GM12874 (cell line): Measurements from ENCODE around the gene TMEM201.

Experiments
- TF ChIP-seq, protein P1 (sequence below): IDR thresholded peaks from 2 replicates; pipeline ENCODE4 v1.5.1; 2011; ENCODE audit warnings: low read depth, mild to moderate bottlenecking, control low read depth, low read length, moderate library complexity; ENCODE audit not compliant: insufficient read depth

Gene TMEM201

DNA sequence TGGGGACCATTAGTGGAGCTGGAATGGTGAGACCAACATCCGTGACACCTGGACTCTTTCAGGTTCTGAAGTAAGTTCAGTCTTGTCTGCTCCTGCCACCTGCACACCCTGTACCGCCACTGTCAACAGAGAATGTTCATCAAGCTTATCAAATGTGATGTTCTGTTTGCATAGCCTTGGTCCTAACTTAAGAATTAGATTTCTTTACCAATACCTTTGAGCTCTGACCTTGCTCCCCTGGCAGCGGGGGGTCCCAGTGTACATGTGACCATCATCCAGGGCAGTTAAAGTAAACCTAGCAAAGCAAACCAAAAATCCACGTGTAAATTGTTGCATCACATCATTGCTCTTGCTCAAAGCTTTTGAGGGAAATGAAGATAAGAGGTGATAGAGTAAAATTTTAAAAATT lies 35.0 kb upstream of the TMEM201 start:
- TF ChIP-seq, protein P1, sequence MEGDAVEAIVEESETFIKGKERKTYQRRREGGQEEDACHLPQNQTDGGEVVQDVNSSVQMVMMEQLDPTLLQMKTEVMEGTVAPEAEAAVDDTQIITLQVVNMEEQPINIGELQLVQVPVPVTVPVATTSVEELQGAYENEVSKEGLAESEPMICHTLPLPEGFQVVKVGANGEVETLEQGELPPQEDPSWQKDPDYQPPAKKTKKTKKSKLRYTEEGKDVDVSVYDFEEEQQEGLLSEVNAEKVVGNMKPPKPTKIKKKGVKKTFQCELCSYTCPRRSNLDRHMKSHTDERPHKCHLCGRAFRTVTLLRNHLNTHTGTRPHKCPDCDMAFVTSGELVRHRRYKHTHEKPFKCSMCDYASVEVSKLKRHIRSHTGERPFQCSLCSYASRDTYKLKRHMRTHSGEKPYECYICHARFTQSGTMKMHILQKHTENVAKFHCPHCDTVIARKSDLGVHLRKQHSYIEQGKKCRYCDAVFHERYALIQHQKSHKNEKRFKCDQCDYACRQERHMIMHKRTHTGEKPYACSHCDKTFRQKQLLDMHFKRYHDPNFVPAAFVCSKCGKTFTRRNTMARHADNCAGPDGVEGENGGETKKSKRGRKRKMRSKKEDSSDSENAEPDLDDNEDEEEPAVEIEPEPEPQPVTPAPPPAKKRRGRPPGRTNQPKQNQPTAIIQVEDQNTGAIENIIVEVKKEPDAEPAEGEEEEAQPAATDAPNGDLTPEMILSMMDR = no peak

- TF ChIP-seq, protein P1 = no peak
Measured at GRCh38 chr1:9555942-9556341, 32.8 kb upstream of the TMEM201 start.

DNA sequence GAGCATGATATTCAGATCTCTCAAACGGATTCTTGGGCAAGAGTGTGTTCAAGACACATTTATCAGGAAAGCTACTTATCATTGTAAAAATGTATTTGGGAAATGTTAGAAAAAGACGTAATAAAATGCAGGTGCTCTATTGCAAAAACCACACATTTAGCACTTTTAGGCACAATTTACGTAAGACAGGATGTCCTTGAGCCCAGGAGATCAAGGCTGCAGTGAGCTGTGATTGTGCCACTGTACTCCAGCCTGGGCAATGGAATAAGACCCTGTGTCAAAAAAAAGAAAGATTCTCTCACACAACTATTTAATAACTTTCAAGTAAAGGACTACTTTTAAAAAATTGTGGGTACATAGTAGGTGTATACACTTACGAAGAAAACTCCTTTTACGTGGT lies 31.1 kb upstream of the TMEM201 start:
- TF ChIP-seq, protein P1 = no peak

GRCh38 chr1:9558271-9558945 lies 30.3 kb upstream of the TMEM201 start:
- TF ChIP-seq, protein P1 = no peak

DNA sequence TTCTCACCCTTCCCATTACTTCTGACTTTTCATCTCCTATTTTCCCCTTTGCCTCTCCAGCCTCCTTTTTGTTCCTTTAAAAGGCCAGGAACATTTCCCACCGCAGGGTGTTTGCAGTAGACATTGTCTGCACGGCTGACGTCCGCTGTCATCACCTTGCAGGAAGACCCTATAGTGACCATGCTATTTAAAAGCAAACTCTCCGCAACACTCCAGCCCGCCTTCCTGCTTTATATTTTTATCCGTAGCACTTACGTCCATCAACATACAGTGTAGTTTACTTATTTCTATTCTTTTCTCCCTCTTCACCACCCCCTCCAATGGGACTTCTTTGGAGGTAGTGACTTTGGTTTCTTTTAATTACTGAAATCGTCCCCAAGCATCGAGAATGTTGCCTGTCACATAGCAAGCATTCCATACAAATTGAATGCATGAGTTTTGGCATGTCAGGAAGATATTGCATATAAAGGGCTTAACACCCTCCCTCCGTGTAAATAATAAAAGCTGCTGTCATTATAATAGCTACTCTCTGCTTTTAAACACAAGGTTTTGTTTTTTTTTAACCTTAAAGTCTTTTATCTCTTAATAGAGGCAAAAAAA lies 29.7 kb upstream of the TMEM201 start:
- TF ChIP-seq, protein P1 = no peak

DNA sequence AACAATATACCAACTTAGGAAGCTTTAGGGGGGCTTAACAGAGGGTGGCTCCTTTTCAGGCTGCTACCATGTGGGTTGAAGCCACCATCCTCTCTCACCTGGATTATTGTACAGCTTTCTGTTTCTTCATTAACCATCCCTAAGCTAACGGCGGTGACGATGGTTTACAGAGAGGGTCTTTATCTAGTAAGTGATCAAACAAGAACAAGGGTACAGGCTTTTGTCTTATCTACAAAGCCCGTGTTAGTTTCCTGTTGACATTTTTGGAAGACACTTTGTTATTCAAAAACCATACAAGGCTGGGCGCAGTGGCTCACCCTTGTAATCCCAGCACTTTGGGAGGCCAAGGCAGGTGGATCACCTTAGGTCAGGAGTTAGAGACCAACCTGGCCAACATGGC lies 29.0 kb upstream of the TMEM201 start:
- TF ChIP-seq, protein P1 = no peak

GRCh38 chr1:9561429-9561828 lies 27.3 kb upstream of the TMEM201 start:
- TF ChIP-seq, protein P1 = no peak
